ENCODE data around the gene FOXRED1. TPM values are rescaled to one million over a fixed set of nuclear protein-coding genes. Genes with fewer than 3 reads are reported as not detected.

The FOXRED1 gene
- total RNA-seq, 1 donor from 2014 or later = 27.7 TPM

- DNase-seq = no peak
- Histone ChIP-seq H3K9me3 (replicated peaks) (no peaks in the 10 kb centered on the region), H3K27me3 (ENCODE audit: low read depth) (no peaks in the 10 kb centered on the region), H3K27ac (replicated peaks) (no peak overlapping the region), H3K4me3 (no peak overlapping the region), H3K36me3 (peaks cover 77% of the 10 kb centered on the region), H3K4me1 (peaks cover 7% of the 10 kb centered on the region)
- no peak for TF ChIP-seq CTCF (IDR thresholded peaks at IDR 0.05; ENCODE audit: borderline replicate concordance)
- intact Hi-C loops (cut with micrococcal nuclease) = no loop called here
These were observed 6.7 kb upstream of the FOXRED1 start for GRCh38 chr11:126262216-126262615.

- peaks cover 20% of the 10 kb centered on the region for H3K4me1 ChIP-seq
- H3K4me3 ChIP-seq = no peak overlapping the region
- no peak for TF ChIP-seq CTCF (IDR thresholded peaks at IDR 0.05; ENCODE audit: borderline replicate concordance)
- intact Hi-C loops (cut with micrococcal nuclease) = no loop called here
- no peak for DNase-seq
- no peaks in the 10 kb centered on the region for H3K9me3 ChIP-seq (replicated peaks)
- peaks cover 71% of the 10 kb centered on the region for H3K36me3 ChIP-seq
- H3K27ac ChIP-seq (replicated peaks) = no peak overlapping the region
- no peaks in the 10 kb centered on the region for H3K27me3 ChIP-seq (ENCODE audit: low read depth)
These were observed 5.5 kb upstream of the FOXRED1 start for GRCh38 chr11:126263489-126263888.

GRCh38 chr11:126265811-126266210, 3.1 kb upstream of the FOXRED1 start:
- peak; percentile 21 for TF ChIP-seq CTCF (IDR thresholded peaks at IDR 0.05; ENCODE audit: borderline replicate concordance)
- no peak overlapping the region for H3K27ac ChIP-seq (replicated peaks)
- H3K27me3 ChIP-seq (ENCODE audit: low read depth) = no peaks in the 10 kb centered on the region
- no peak for DNase-seq
- peaks cover 66% of the 10 kb centered on the region for H3K36me3 ChIP-seq
- intact Hi-C loops (cut with micrococcal nuclease) = no loop called here
- no peaks in the 10 kb centered on the region for H3K9me3 ChIP-seq (replicated peaks)
- no peak overlapping the region for H3K4me3 ChIP-seq
- H3K4me1 ChIP-seq = peaks cover 28% of the 10 kb centered on the region

- no peak for TF ChIP-seq CTCF (IDR thresholded peaks at IDR 0.05; ENCODE audit: borderline replicate concordance)
- Histone ChIP-seq H3K4me1 (peaks cover 25% of the 10 kb centered on the region), H3K36me3 (peaks cover 55% of the 10 kb centered on the region), H3K27me3 (ENCODE audit: low read depth) (no peaks in the 10 kb centered on the region), H3K4me3 (peak overlapping the region; percentile 86), H3K27ac (replicated peaks) (peak overlapping the region; percentile 93), H3K9me3 (replicated peaks) (no peaks in the 10 kb centered on the region)
- intact Hi-C loops (cut with micrococcal nuclease) = no loop called here
- no peak for DNase-seq
These were observed 1.3 kb upstream of the FOXRED1 start for GRCh38 chr11:126267650-126268049.

- intact Hi-C loops (cut with micrococcal nuclease) = no loop called here
- no peak for DNase-seq
- no peak for TF ChIP-seq CTCF (IDR thresholded peaks at IDR 0.05; ENCODE audit: borderline replicate concordance)
- Histone ChIP-seq H3K4me1 (peaks cover 25% of the 10 kb centered on the region), H3K27me3 (ENCODE audit: low read depth) (no peaks in the 10 kb centered on the region), H3K27ac (replicated peaks) (peak overlapping the region; percentile 93), H3K4me3 (peak overlapping the region; percentile 86), H3K9me3 (replicated peaks) (no peaks in the 10 kb centered on the region), H3K36me3 (peaks cover 54% of the 10 kb centered on the region)
These were observed 620 bp upstream of the FOXRED1 start for GRCh38 chr11:126268361-126268707.

- peaks cover 14% of the 10 kb centered on the region for H3K4me1 ChIP-seq
- DNase-seq = no peak
- H3K27me3 ChIP-seq (ENCODE audit: low read depth) = no peaks in the 10 kb centered on the region
- intact Hi-C loops (cut with micrococcal nuclease) = no loop called here
- H3K4me3 ChIP-seq = no peak overlapping the region
- no peak for TF ChIP-seq CTCF (IDR thresholded peaks at IDR 0.05; ENCODE audit: borderline replicate concordance)
- peaks cover 54% of the 10 kb centered on the region for H3K36me3 ChIP-seq
- H3K9me3 ChIP-seq (replicated peaks) = no peaks in the 10 kb centered on the region
- no peak overlapping the region for H3K27ac ChIP-seq (replicated peaks)
These were observed 8.4 kb downstream of the FOXRED1 start for GRCh38 chr11:126277322-126277721.
